Prostate gland (tissue), 2 donors: ENCODE results near the gene MRPL33. TPM values are rescaled to one million over a fixed set of nuclear protein-coding genes. Genes with fewer than 3 reads are reported as not detected.

Experiments
- DNase-seq: peaks from one replicate; pipeline ENCODE4 v3.0.0-alpha.2; 2019; ENCODE audit warnings: low spot score
- H3K27ac ChIP-seq, 2 donors: fragments of 200-600 bp; sonication (generic); 2 replicates each; pipeline ENCODE4 v1.5.1; 2017 to 2019
- H3K27me3 ChIP-seq: fragments of 200-600 bp; sonication (generic); replicated peaks from 2 replicates; pipeline ENCODE4 v1.5.1; 2019; ENCODE audit not compliant: insufficient read depth
- H3K36me3 ChIP-seq, 2 donors: fragments of 200-600 bp; sonication (generic); 1 replicate in 1 of 2; 2 replicates in 1 of 2; pipeline versions ENCODE4 v1.5.1 to v1.8.1; 2017 to 2019
- H3K4me1 ChIP-seq: fragments of 200-600 bp; sonication (generic); replicated peaks from 2 replicates; pipeline ENCODE4 v1.5.1; 2019
- H3K4me3 ChIP-seq, 2 donors: fragments of 200-600 bp; sonication (generic); 2 replicates each; pipeline ENCODE4 v1.5.1; 2017 to 2019
- H3K9me3 ChIP-seq: fragments of 200-600 bp; sonication (generic); 2 replicates; pipeline ENCODE4 v1.5.1; 2017
- CTCF ChIP-seq, 4 experiments: fragments of 200-600 bp in 2 of 4; fragments of 450-650 bp in 2 of 4; sonication (generic) in 2 of 4; IDR thresholded peaks; 1 replicate in 3 of 4; 2 replicates in 1 of 4; pipeline ENCODE4 v1.5.1; 2016 to 2019; ENCODE audit warnings: antibody characterized with exemption in 4 of 4, mild to moderate bottlenecking in 2 of 4, moderate library complexity in 2 of 4
- POLR2A ChIP-seq: fragments of 450-650 bp; IDR thresholded peaks from one replicate; pipeline ENCODE4 v1.6.1; 2016; ENCODE audit warnings: antibody characterized with exemption, mild to moderate bottlenecking
- POLR2AphosphoS5 ChIP-seq: sonication (generic); formaldehyde crosslinking; IDR thresholded peaks from one replicate; pipeline ENCODE4 v1.6.1; 2017; ENCODE audit warnings: antibody characterized with exemption
- WGBS: methylation state at CpG from one replicate; pipeline ENCODE4 v1.1.5; 2018; 5-methylcytosine and 5-hydroxymethylcytosine counted together
- intact Hi-C: fragments of 100-400 bp; cut with DNase I; formaldehyde crosslinking; loops from one replicate; pipeline ENCODE4 v1.14.2; 2022
- total RNA-seq, 2 donors: library from RNA; depleted of rRNA; stranded (reverse); fragments of >200 nt; gene quantifications; one replicate each; pipeline ENCODE4 v1.1.0, GENCODE V29; 2016

Gene MRPL33
- total RNA-seq, 2 donors from 2014 or later: 140 to 186 TPM

DNA sequence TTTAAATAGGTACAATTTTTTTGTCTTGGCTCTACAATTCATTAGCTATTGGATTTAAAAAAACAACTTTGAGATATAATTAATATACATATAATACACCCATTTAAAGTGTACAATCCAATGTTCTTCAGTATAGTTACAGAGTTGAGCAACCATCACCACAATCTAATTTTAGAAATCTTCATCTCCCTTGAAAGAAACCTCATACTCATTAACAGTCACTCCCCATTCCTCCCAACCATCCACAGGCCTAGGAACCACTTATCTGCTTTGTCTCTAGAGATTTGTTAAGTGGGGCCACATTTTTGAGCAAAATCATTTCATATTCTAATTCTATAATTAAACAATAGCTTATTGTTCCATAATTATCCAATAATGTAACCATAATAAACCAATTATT lies 32.6 kb downstream of the MRPL33 start:
- H3K36me3 ChIP-seq: no peaks in the 10 kb centered on the region
- intact Hi-C loops: no loop called here
- no peak for DNase-seq

GRCh38 chr2:27805180-27805579 lies 33.7 kb downstream of the MRPL33 start:
- Histone ChIP-seq H3K4me1 (no peaks in the 10 kb centered on the region), H3K36me3 (no peaks in the 10 kb centered on the region), H3K9me3 (no peaks in the 10 kb centered on the region), H3K27me3 (no peaks in the 10 kb centered on the region), H3K27ac (no peak overlapping the region), H3K4me3 (no peak overlapping the region)
- DNase-seq: no peak
- intact Hi-C loops: no loop called here
- TF ChIP-seq CTCF (IDR thresholded peaks at IDR 0.05) (no peak), POLR2A (no peak)
- WGBS: 82% methylated on average over 3 of the region's 3 CpGs

More for the DNA sequence above, 32.6 kb downstream of the MRPL33 start:
- Histone ChIP-seq H3K4me1 (no peaks in the 10 kb centered on the region), H3K9me3 (no peaks in the 10 kb centered on the region), H3K27ac (no peak overlapping the region), H3K27me3 (no peaks in the 10 kb centered on the region), H3K4me3 (no peak overlapping the region)
- TF ChIP-seq POLR2AphosphoS5 (no peak), CTCF (IDR thresholded peaks at IDR 0.05) (no peak), POLR2A (no peak)

DNA sequence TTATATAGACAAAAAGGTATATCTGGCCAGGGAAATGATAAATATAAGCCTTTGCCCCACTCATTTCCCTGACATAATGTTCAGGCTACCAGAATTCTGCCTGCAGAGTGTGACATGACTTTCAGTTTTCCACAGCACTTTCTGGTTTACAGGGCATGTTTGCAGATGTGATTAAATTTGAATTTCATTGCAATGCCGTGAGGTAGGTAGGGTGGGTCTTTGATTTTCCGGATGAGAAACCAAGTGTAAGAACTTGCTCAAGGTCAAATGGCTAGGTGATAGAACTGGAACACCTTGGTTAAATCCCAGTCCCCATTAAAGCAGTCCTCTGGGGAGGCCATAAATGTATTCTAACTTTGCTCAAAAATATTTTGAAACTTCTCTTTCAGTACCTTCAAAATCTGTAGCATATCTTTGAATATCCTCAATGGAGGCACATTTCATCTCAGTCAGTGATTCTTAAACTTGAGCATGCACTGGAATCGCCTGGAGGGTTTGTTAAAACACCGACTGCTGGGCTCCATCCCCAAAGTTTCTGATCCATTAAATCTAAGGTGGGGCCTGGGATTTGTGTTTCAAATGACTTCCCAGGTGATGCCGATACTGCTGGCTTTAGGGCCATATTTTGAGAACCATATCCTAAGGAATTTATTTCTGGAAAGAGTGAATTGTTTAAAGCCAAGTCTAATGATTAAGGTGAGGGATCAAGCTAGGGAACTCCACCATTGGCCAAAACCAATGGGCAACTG lies 35.0 kb downstream of the MRPL33 start:
- WGBS: 94% methylated on average over 5 of the region's 5 CpGs
- intact Hi-C loops: no loop called here
- no peak overlapping the region for H3K4me3 ChIP-seq
- H3K9me3 ChIP-seq: no peaks in the 10 kb centered on the region
- no peaks in the 10 kb centered on the region for H3K27me3 ChIP-seq
- no peaks in the 10 kb centered on the region for H3K4me1 ChIP-seq
- H3K27ac ChIP-seq: no peak overlapping the region
- TF ChIP-seq CTCF (IDR thresholded peaks at IDR 0.05) (no peak), POLR2AphosphoS5 (no peak), POLR2A (no peak)
- no peak for DNase-seq
- H3K36me3 ChIP-seq: no peaks in the 10 kb centered on the region

- H3K27me3 ChIP-seq: no peaks in the 10 kb centered on the region
- no peaks in the 10 kb centered on the region for H3K4me1 ChIP-seq
- H3K36me3 ChIP-seq: no peaks in the 10 kb centered on the region
- H3K9me3 ChIP-seq: no peaks in the 10 kb centered on the region
- intact Hi-C loops: no loop called here
- peak; percentile 18 for TF ChIP-seq POLR2AphosphoS5
- peak in 3 of 4 experiments; percentile 46 to 67 (median 54) for TF ChIP-seq CTCF (IDR thresholded peaks at IDR 0.05)
- TF ChIP-seq POLR2A: no peak
- peak; percentile 46 for DNase-seq
- H3K4me3 ChIP-seq: no peak overlapping the region
- H3K27ac ChIP-seq: no peak overlapping the region
- WGBS: 59% methylated on average over 4 of the region's 4 CpGs
Observed at GRCh38 chr2:27807476-27807875, 36.0 kb downstream of the MRPL33 start.

GRCh38 chr2:27808418-27808817 lies 36.9 kb downstream of the MRPL33 start:
- H3K27me3 ChIP-seq: no peaks in the 10 kb centered on the region
- no peaks in the 10 kb centered on the region for H3K4me1 ChIP-seq
- H3K36me3 ChIP-seq: no peaks in the 10 kb centered on the region
- TF ChIP-seq CTCF (IDR thresholded peaks at IDR 0.05): no peak
- no peak for TF ChIP-seq POLR2AphosphoS5
- TF ChIP-seq POLR2A: no peak
- H3K9me3 ChIP-seq: no peaks in the 10 kb centered on the region
- no peak overlapping the region for H3K27ac ChIP-seq
- no peak for DNase-seq
- intact Hi-C loops: no loop called here
- 95% methylated on average over 2 of the region's 2 CpGs for WGBS
- no peak overlapping the region for H3K4me3 ChIP-seq
